GM19438 (cell line): ENCODE data around the gene DDI2.
"Not testable (repeated sequence)": the region's sequence is repeated elsewhere in the genome, so short reads cannot be mapped to it uniquely, and the experiment has no call there.

Source experiments
- ATAC-seq: cut with Tn5 transposase; IDR thresholded peaks from one replicate; pipeline ENCODE4 v1.9.1; 2021; ENCODE audit warnings: low read depth; ENCODE audit not compliant: unreplicated experiment

Gene DDI2

GRCh38 chr1:15699321-15699720, 82.1 kb downstream of the DDI2 start:
- not testable (repeated sequence) for ATAC-seq

GRCh38 chr1:15700508-15700907, 83.2 kb downstream of the DDI2 start:
- ATAC-seq, result no peak

GRCh38 chr1:15701784-15702183, 84.5 kb downstream of the DDI2 start:
- ATAC-seq, result no peak

GRCh38 chr1:15702722-15703550, 85.7 kb downstream of the DDI2 start:
- no peak for ATAC-seq

- ATAC-seq, result no peak
These were observed 86.3 kb downstream of the DDI2 start for GRCh38 chr1:15703562-15703961.

GRCh38 chr1:15704526-15705183, 87.4 kb downstream of the DDI2 start:
- ATAC-seq, result no peak

GRCh38 chr1:15705184-15705566, 87.9 kb downstream of the DDI2 start:
- no peak for ATAC-seq

GRCh38 chr1:15706751-15707150, 89.5 kb downstream of the DDI2 start:
- ATAC-seq, result no peak

- ATAC-seq, result no peak
These were observed 90.1 kb downstream of the DDI2 start for GRCh38 chr1:15707239-15707925.

GRCh38 chr1:15708486-15709137, 91.4 kb downstream of the DDI2 start:
- no peak for ATAC-seq

- ATAC-seq, result no peak
These were observed 92.0 kb downstream of the DDI2 start for GRCh38 chr1:15709226-15709625.

GRCh38 chr1:15712168-15712567, 94.9 kb downstream of the DDI2 start:
- no peak for ATAC-seq

GRCh38 chr1:15714406-15715136, 97.3 kb downstream of the DDI2 start:
- ATAC-seq, result no peak

- no peak for ATAC-seq
These were observed 100.3 kb downstream of the DDI2 start for GRCh38 chr1:15717418-15718125.

- ATAC-seq, result no peak
These were observed 100.9 kb downstream of the DDI2 start for GRCh38 chr1:15718199-15718601.
